Stimulated activated CD8-positive, alpha-beta memory T cell treated with anti-CD3 and anti-CD28 coated beads, Interleukin-15, amount 100 ng/mL, for 1 hour (primary cell): ENCODE results near the gene PAX9.

Source experiments
- DNase-seq: peaks from one replicate; pipeline ENCODE4 v3.0.0-alpha.2; 2020; ENCODE audit warnings: low read depth

The PAX9 gene

GRCh38 chr14:36661506-36662257, at the start of gene PAX9:
TSS of gene PAX9 (plus strand) at chr14:36661860. CDS start at chr14:36662090, 230 bp downstream.
- DNase-seq: no peak

- no peak for DNase-seq
Measured at GRCh38 chr14:36617824-36618223, 43.8 kb upstream of the PAX9 start.

- DNase-seq: no peak
Measured at GRCh38 chr14:36618641-36619040, 43.0 kb upstream of the PAX9 start.

- no peak for DNase-seq
Measured at GRCh38 chr14:36619131-36619530, 42.5 kb upstream of the PAX9 start.

- no peak for DNase-seq
Measured at GRCh38 chr14:36619853-36620252, 41.8 kb upstream of the PAX9 start.

DNA sequence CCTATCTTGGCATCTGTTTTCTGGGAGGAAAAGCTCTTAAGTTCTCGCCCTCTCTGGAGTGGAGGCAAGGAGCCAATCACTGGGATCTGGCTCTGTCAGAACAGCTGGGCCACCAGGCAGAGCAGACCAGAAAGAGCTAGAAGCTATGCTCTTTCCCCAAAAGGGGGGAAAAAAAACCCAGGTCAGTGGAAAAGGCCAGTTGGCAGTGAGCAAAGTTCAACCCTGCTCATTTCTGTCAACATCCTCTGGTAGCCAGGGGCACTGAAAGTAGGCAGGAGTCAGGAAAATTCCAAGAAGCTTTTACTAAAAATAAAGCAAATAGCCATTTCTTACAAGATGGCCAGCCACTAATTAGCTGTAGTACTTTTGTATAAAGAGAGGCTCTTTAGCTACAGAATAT, 36.6 kb upstream of the PAX9 start:
- DNase-seq: no peak

DNA sequence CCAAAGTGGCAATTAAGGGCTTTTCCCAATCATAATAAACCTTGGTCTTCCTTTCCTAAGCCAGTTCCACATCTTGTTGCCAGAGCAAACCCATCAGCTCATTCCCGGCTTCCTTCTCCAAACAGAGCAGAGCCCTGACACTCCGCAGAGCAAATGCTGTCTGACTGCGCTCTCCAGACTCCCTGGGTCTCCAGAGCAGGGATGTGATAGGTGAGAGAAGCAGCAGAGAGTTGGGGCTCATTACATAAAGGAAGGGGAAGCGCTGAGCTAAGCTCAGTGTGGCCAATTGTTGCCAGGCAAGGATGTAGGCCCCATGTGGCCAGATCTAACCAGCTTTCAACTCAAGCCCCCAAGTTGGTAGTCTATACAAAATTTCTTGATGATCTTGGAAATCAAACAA, 36.2 kb upstream of the PAX9 start:
- no peak for DNase-seq

- no peak for DNase-seq
Measured at GRCh38 chr14:36626151-36626550, 35.5 kb upstream of the PAX9 start.

DNA sequence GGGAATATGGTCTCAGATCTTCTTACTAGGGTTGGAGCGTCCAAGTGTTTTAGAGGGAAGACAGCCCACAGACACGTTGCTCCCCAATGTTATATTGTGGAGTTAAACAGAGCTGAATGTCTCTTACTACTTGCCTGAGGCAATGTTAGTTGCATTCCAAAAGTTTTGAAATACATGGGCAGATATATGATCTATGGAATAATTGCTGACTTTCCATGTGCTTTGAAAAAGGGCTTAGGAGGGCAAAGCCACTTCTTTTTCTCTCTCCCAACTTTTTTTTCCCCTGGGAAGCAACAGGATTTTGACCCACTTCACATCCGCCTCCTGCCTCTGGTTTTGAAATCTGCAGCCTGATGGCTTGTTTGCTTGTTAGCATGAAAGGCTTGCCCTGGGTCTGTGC, 33.7 kb upstream of the PAX9 start:
- no peak for DNase-seq

GRCh38 chr14:36633580-36633979, 28.1 kb upstream of the PAX9 start:
- DNase-seq: no peak

DNA sequence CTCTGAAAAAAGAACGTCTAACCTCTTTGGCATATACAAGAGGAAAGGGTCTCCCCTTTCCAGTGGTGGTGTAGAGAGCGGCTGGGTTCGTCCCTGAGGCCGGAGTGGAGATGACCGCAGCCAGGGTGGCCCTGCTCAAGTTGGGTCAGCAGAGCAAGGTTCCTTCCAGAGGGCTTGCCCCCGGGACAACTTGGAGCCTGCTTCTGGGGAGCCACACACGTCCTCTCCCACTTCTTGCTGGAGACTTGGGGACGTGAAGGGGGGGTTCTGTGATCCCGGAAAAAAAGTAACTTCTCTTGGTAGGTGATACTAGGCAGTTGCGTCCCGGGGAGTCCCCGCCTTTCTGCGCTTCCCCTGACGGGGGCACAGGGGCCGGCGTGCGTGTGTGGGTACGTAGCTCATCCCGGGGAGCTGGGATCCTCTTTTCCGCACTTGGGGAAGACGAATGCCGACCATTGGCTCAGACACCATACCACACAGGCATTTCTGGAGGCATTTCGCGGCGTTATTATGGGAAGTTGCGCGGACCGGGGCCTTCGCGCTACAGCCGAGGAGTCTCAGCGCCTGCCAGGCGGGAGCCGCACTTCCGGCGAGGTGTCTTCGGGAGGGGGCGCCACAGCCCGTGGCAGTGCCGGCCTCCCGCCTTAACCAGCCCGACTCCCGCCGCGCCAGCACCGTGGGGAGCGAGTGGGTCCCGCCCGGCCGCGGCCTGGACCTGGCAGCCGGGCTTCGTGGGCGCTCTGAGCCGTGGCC, 14.8 kb upstream of the PAX9 start:
- DNase-seq: no peak

GRCh38 chr14:36647417-36647823, 14.2 kb upstream of the PAX9 start:
- no peak for DNase-seq

GRCh38 chr14:36647824-36648753, 13.6 kb upstream of the PAX9 start:
- DNase-seq: no peak

DNA sequence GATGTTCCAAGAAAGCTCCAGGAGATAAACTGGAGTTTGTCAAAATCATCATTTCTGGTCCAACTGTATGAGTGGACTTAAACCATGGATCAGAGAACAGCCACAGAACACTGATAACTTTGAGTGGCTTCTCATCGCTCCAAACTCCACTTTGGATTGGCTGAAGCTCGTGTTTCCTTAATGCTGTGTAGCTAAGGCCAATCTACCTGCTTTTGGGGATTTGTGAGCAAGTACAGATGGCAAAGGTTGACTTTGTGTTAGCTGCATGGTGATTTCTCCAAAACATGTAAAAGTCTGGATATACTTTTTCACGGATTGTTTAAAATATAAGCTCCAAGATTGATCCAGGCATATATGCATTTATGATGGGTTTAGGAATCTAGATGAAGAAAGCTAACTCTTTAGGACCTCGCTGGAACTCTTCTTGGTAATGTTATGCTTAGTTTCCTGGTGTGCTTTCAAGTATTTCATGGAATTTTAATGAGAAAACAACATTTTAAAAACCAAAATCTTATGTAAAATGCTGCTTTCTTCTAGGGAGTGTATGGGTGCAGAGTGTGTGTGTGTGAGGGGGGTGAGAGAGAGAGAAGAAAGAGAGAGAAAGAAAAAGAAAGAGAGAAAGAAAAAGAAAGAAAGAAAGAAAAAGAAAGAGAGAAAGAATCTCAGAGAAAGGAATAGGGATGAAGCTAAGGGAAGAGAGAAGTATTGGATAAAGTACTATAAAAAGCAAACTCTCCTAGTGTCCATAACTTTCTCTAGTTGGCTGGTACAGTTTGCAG, 11.6 kb upstream of the PAX9 start:
- DNase-seq: no peak

DNA sequence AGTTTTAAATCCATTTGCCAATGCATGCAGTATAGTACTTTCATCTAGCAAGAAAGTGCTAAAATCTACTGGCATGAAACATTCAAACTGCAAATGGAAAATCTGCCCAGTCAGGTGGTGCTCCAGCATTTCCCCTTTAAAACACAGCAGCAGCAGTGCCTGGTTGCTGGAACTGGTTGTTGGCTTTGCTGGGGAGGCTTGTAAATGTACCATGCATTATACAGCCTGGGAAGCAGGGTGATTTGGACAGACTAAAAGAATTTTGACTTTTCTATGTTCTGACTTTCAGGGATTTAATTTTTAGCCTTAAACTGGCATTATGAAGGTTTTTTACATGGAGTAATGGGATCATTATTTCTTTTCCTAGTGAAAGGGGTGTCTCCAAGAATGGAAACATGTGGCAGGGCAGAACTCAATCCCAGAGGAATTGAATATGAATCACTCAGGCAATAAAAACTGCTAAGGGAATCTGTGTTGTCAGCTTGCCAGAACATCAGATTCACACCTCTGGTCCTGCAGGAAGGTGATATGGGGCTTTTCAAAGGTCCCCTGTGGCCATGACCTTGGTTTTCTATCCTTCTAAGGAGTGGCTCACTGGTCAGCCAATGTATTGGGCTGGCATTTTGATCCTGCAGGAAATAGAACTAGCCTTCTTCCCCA, 9.0 kb upstream of the PAX9 start:
- no peak for DNase-seq

DNA sequence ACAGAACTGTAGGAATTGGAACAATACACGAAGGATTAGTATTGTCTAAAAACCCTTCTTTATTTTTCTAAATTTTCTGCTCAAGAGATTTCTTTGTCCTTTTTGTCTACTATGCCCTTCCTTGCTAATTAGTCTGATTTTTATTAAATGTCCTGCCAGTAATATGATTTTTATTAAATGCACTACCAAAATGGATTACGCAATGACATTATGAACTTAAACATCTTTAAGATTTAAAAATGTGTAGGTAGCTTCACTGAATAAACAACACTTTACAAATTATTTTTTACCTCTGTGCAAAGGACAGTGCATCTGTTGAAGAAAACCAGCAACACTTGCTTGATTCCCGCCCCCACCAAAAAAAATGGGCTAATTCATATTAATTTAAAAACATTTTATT, 8.2 kb upstream of the PAX9 start:
- no peak for DNase-seq

- no peak for DNase-seq
Measured at GRCh38 chr14:36653962-36654793, 7.5 kb upstream of the PAX9 start.

DNA sequence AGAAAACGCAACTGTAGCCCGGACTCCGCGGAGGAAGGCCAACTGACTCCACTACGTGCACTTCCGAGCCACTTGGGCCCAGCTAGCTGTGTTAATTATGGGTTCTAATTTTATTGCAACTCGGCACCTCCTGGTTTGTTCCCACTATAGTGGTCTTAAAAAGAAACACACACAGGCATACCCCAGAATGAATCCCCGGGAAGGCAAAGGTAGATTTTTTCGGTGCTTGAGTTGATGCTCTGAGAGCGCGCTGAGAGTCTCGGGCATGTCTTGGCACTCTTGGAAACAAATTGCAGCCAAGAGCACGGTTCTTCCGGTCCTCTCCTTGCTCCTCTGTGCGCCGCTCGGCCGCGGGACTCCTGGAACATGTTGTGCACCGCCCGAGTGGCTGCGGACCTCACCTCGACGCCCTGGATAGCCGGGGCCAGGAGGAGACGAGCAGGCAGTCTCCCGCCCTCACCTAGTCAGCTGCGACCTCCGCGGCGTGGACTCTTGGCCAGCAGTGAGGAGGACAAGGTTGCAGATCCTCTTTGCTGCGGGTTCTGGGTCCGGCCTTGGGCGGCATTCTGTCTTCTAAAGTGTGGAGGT, 6.8 kb upstream of the PAX9 start:
- DNase-seq: no peak

DNA sequence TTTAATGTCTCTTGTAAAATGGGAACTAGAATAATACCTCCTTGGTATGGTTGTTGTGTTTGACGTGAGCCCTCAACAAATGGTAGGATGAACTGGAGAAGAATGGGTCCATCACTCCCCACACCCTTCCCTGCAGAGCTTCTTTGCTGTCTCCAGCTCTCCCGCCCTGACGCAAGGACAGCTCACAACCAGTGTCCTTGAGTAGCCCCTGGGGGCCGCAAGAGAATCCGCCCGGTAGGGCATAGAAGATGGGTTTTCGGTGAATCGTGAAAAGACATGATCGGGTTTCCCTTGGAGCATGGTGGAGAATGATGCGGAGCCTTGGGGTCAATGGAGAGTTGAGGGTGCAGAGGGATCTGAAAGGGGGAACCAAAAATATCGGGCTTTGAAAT, 6.1 kb upstream of the PAX9 start:
- no peak for DNase-seq
